ENCODE data around the gene MAGI2.

GRCh38 chr7:79386688-79387422, 66.6 kb downstream of the MAGI2 start:
- TF ChIP-seq PPARA (CRISPR knock-in tag; IDR thresholded peaks at IDR 0.05; ENCODE audit: borderline replicate concordance) (no peak), ESRRG (CRISPR knock-in tag; IDR thresholded peaks at IDR 0.05) (no peak), OSR1 (CRISPR knock-in tag; IDR thresholded peaks at IDR 0.05) (no peak), RARB (CRISPR knock-in tag; IDR thresholded peaks at IDR 0.05) (no peak), ZFP3 (CRISPR knock-in tag; IDR thresholded peaks at IDR 0.05) (no peak), TOX (CRISPR knock-in tag; IDR thresholded peaks at IDR 0.05; ENCODE audit: borderline replicate concordance) (no peak), ZFP30 (CRISPR knock-in tag; IDR thresholded peaks at IDR 0.05) (no peak), SNAI2 (CRISPR knock-in tag; IDR thresholded peaks at IDR 0.05) (no peak), ZNF8 (CRISPR knock-in tag; IDR thresholded peaks at IDR 0.05) (no peak), ARNTL (CRISPR knock-in tag; IDR thresholded peaks at IDR 0.05; ENCODE audit: borderline replicate concordance, low read depth) (no peak)
- TF ChIP-seq, protein P1, sequence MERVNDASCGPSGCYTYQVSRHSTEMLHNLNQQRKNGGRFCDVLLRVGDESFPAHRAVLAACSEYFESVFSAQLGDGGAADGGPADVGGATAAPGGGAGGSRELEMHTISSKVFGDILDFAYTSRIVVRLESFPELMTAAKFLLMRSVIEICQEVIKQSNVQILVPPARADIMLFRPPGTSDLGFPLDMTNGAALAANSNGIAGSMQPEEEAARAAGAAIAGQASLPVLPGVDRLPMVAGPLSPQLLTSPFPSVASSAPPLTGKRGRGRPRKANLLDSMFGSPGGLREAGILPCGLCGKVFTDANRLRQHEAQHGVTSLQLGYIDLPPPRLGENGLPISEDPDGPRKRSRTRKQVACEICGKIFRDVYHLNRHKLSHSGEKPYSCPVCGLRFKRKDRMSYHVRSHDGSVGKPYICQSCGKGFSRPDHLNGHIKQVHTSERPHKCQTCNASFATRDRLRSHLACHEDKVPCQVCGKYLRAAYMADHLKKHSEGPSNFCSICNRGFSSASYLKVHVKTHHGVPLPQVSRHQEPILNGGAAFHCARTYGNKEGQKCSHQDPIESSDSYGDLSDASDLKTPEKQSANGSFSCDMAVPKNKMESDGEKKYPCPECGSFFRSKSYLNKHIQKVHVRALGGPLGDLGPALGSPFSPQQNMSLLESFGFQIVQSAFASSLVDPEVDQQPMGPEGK (CRISPR knock-in tag; IDR thresholded peaks at IDR 0.05; ENCODE audit: borderline replicate concordance) = no peak
- TF ChIP-seq, protein P2, sequence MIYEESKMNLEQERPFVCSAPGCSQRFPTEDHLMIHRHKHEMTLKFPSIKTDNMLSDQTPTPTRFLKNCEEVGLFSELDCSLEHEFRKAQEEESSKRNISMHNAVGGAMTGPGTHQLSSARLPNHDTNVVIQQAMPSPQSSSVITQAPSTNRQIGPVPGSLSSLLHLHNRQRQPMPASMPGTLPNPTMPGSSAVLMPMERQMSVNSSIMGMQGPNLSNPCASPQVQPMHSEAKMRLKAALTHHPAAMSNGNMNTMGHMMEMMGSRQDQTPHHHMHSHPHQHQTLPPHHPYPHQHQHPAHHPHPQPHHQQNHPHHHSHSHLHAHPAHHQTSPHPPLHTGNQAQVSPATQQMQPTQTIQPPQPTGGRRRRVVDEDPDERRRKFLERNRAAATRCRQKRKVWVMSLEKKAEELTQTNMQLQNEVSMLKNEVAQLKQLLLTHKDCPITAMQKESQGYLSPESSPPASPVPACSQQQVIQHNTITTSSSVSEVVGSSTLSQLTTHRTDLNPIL (CRISPR knock-in tag; IDR thresholded peaks at IDR 0.05; ENCODE audit: low read depth) = no peak
- TF ChIP-seq, protein P3, sequence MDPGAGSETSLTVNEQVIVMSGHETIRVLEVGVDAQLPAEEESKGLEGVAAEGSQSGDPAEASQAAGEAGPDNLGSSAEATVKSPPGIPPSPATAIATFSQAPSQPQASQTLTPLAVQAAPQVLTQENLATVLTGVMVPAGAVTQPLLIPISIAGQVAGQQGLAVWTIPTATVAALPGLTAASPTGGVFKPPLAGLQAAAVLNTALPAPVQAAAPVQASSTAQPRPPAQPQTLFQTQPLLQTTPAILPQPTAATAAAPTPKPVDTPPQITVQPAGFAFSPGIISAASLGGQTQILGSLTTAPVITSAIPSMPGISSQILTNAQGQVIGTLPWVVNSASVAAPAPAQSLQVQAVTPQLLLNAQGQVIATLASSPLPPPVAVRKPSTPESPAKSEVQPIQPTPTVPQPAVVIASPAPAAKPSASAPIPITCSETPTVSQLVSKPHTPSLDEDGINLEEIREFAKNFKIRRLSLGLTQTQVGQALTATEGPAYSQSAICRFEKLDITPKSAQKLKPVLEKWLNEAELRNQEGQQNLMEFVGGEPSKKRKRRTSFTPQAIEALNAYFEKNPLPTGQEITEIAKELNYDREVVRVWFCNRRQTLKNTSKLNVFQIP (CRISPR knock-in tag; IDR thresholded peaks at IDR 0.05; ENCODE audit: borderline replicate concordance, low read depth) = no peak
- TF ChIP-seq, protein P4, sequence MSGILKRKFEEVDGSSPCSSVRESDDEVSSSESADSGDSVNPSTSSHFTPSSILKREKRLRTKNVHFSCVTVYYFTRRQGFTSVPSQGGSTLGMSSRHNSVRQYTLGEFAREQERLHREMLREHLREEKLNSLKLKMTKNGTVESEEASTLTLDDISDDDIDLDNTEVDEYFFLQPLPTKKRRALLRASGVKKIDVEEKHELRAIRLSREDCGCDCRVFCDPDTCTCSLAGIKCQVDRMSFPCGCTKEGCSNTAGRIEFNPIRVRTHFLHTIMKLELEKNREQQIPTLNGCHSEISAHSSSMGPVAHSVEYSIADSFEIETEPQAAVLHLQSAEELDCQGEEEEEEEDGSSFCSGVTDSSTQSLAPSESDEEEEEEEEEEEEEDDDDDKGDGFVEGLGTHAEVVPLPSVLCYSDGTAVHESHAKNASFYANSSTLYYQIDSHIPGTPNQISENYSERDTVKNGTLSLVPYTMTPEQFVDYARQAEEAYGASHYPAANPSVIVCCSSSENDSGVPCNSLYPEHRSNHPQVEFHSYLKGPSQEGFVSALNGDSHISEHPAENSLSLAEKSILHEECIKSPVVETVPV (CRISPR knock-in tag; IDR thresholded peaks at IDR 0.05) = no peak

Measured in SK-N-SH treated with all-trans-retinoic acid at 6 μM for 48 hours (cell line).